Transverse colon (tissue), 4 donors: ENCODE results near the gene TOE1. TPM values are rescaled to one million over a fixed set of nuclear protein-coding genes. Genes with fewer than 3 reads are reported as not detected.

ENCODE experiments used
- DNase-seq: peaks from one replicate; pipeline ENCODE4 v3.0.0-alpha.2; 2019
- H3K27ac ChIP-seq, 4 donors: fragments of 200-600 bp; sonication (generic); 2 replicates each; pipeline ENCODE4 v1.5.1; 2016 to 2018; ENCODE audit warnings: inconsistent platforms in 4 of 4
- H3K27me3 ChIP-seq: fragments of 200-600 bp; sonication (generic); 2 replicates; pipeline ENCODE4 v1.5.1; 2017; ENCODE audit warnings: inconsistent platforms
- H3K36me3 ChIP-seq, 4 donors: fragments of 200-600 bp; sonication (generic); 2 replicates each; pipeline ENCODE4 v1.5.1; 2017 to 2019; ENCODE audit warnings: inconsistent platforms in 4 of 4
- H3K4me1 ChIP-seq, 4 donors: fragments of 200-600 bp; sonication (generic); 2 replicates each; pipeline ENCODE4 v1.5.1; 2017 to 2020; ENCODE audit warnings: inconsistent platforms in 4 of 4
- H3K4me3 ChIP-seq, 4 donors: fragments of 200-600 bp; sonication (generic); 1 replicate in 1 of 4; 2 replicates in 3 of 4; pipeline versions ENCODE4 v1.5.1 to v1.6.1; 2017 to 2019; ENCODE audit warnings: inconsistent platforms in 4 of 4
- H3K9me3 ChIP-seq, 2 donors: fragments of 200-600 bp; sonication (generic); 2 replicates each; pipeline ENCODE4 v1.5.1; 2017 to 2019; ENCODE audit warnings: inconsistent platforms in 2 of 2
- CTCF ChIP-seq, 5 experiments: fragments of 200-600 bp in 3 of 5; fragments of 450-650 bp in 2 of 5; sonication (generic) in 3 of 5; IDR thresholded peaks; 1 replicate in 2 of 5; 2 replicates in 3 of 5; pipeline ENCODE4 v1.5.1; 2016 to 2017; ENCODE audit warnings: antibody characterized with exemption in 5 of 5, inconsistent platforms in 3 of 5, mild to moderate bottlenecking in 2 of 5, moderate library complexity in 1 of 5
- EP300 ChIP-seq: sonication (generic); formaldehyde crosslinking; IDR thresholded peaks from one replicate; pipeline ENCODE4 v1.6.1; 2017; ENCODE audit warnings: antibody characterized with exemption, low read depth
- POLR2A ChIP-seq: fragments of 450-650 bp; IDR thresholded peaks from one replicate; pipeline ENCODE4 v1.6.1; 2016; ENCODE audit warnings: antibody characterized with exemption, mild to moderate bottlenecking, moderate library complexity
- POLR2AphosphoS5 ChIP-seq, 3 donors: sonication (generic); formaldehyde crosslinking; IDR thresholded peaks; one replicate each; pipeline ENCODE4 v1.6.1; 2016; ENCODE audit warnings: antibody characterized with exemption in 3 of 3
- WGBS, 2 donors: methylation state at CpG; one replicate each; pipeline ENCODE4 v1.1.5; 2018; ENCODE audit warnings: low coverage in 1 of 2; 5-methylcytosine and 5-hydroxymethylcytosine counted together
- in situ Hi-C, 4 donors: fragments of 200-750 bp; cut with MboI; loops; one replicate each; pipeline versions ENCODE4 v1.15.0 to v1.15.1; 2017; ENCODE audit warnings: low sequenced_read_pairs in 3 of 4, low pct_ligation_motif_present in 1 of 4, low pct_unique_long_range_greater_than_20kb in 1 of 4
- intact Hi-C: fragments of 100-400 bp; cut with DNase I; formaldehyde crosslinking; loops from one replicate; pipeline ENCODE4 v1.15.1; 2023; ENCODE audit warnings: low total_unique reads
- total RNA-seq, 4 donors: library from RNA; depleted of rRNA; stranded (reverse); fragments of >200 nt; gene quantifications; one replicate each; pipeline ENCODE4 v1.1.0, GENCODE V29; 2016

Gene TOE1
- total RNA-seq, 4 donors from 2014 or later: 4.8 to 58.7 (median 16.4) TPM

GRCh38 chr1:45303520-45304310, 36.3 kb upstream of the TOE1 start:
- in situ Hi-C loops: loop anchor here in 3 of 4 donors (5.0 to 25.0 kb wide), 4 partner anchors 286 to 516 kb away; partner anchors contain the start of genes BEST4 (in 2 of the 3), RPS8 (in 2 of the 3), HECTD3 (in 1 of the 3) and PTCH2 (in 1 of the 3)

GRCh38 chr1:45304311-45305081, 35.5 kb upstream of the TOE1 start:
- Histone ChIP-seq H3K4me3 (peak overlapping the region; percentile 52 to 94 (median 67)), H3K27me3 (no peaks in the 10 kb centered on the region), H3K9me3 (no peaks in the 10 kb centered on the region), H3K36me3 (no peaks in the 10 kb centered on the region), H3K27ac (peak overlapping the region; percentile 85 to 98 (median 92)), H3K4me1 (peaks cover 8 to 16% (median 10%) of the 10 kb centered on the region in 4 donors)
- in situ Hi-C loops: loop anchor here in 3 of 4 donors (5.0 to 25.0 kb wide), 4 partner anchors 287 to 517 kb away; partner anchors contain the start of genes BEST4 (in 2 of the 3), RPS8 (in 2 of the 3), HECTD3 (in 1 of the 3) and PTCH2 (in 1 of the 3)
- TF ChIP-seq CTCF (IDR thresholded peaks at IDR 0.05) (peak in 2 of 5 experiments; percentile 20 to 29), EP300 (no peak)
- peak; percentile 54 for DNase-seq
- intact Hi-C loops: loop anchor here (5.0 kb wide), 1 partner anchor 527 kb away; the partner anchor contains the start of gene RPS8
- WGBS, 2 donors: 33% methylated on average over 15 of the region's 15 CpGs; no CpG with 5 or more reads in 1 of the 2 donors

More at GRCh38 chr1:45303520-45304310, 36.3 kb upstream of the TOE1 start:
- WGBS, 2 donors: 0% methylated on average over 11 to 35 of the region's 68 CpGs
- Histone ChIP-seq H3K27ac (peak overlapping the region; percentile 85 to 98 (median 92)), H3K27me3 (no peaks in the 10 kb centered on the region), H3K4me3 (peak overlapping the region; percentile 52 to 94 (median 70)), H3K4me1 (peaks cover 8 to 16% (median 10%) of the 10 kb centered on the region in 4 donors), H3K9me3 (no peaks in the 10 kb centered on the region), H3K36me3 (no peaks in the 10 kb centered on the region)
- DNase-seq: peak; percentile 99
- TF ChIP-seq POLR2AphosphoS5 (IDR thresholded peaks at IDR 0.05) (peak; percentile 52 to 84 (median 71)), CTCF (IDR thresholded peaks at IDR 0.05) (peak; percentile 58 to 93 (median 75)), POLR2A (peak; percentile 86), EP300 (no peak)
- intact Hi-C loops: loop anchor here (5.0 kb wide), 1 partner anchor 526 kb away; the partner anchor contains the start of gene RPS8

DNA sequence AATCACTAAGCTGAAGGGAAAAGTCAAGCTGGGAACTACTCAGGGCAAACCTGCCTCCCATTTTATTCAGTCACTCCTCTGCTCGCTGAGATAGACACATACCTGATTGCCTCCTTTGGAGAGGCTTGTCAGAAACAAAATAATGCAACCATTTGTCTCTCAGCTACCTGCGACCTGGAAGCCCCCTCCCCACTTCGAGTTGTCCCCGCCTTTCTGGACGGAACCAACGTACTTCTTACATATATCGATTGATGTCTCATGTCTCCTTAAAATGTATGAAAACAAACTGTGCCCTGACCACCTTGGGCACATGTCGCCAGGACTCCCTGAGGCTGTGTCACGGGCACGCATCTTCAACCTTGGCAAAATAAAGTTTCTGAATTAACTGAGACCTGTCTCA, 34.7 kb upstream of the TOE1 start:
- intact Hi-C loops (no loop called here), in situ Hi-C loops (loop anchor here in 3 of 4 donors (10.0 to 25.0 kb wide), 3 partner anchors 290 to 518 kb away; partner anchors contain the start of genes BEST4 (in 2 of the 3), RPS8 (in 2 of the 3), HECTD3 (in 1 of the 3) and PTCH2 (in 1 of the 3))
- WGBS, 2 donors: 93 to 95% methylated on average over 6 to 10 of the region's 10 CpGs

More for the DNA sequence above, 34.7 kb upstream of the TOE1 start:
- H3K36me3 ChIP-seq: no peaks in the 10 kb centered on the region
- no peaks in the 10 kb centered on the region for H3K9me3 ChIP-seq
- H3K4me3 ChIP-seq: no peak overlapping the region
- peaks cover 8 to 16% (median 10%) of the 10 kb centered on the region in 4 donors for H3K4me1 ChIP-seq
- DNase-seq: no peak
- H3K27me3 ChIP-seq: no peaks in the 10 kb centered on the region
- peak overlapping the region in 2 of 4 donors; percentile 95 to 98 for H3K27ac ChIP-seq
- TF ChIP-seq POLR2AphosphoS5 (IDR thresholded peaks at IDR 0.05) (no peak), POLR2A (no peak), EP300 (no peak), CTCF (IDR thresholded peaks at IDR 0.05) (no peak)
